GM23338 (cell line): Measurements from ENCODE around the gene ARHGEF28. TPM values are rescaled to one million over a fixed set of nuclear protein-coding genes. Genes with fewer than 3 reads are reported as not detected.

Experiments
- ATAC-seq: fragments of 200-7000 bp; cut with Tn5 transposase; 3 replicates; pipeline ENCODE4 v1.9.1; 2020
- DNase-seq: peaks from one replicate; pipeline ENCODE4 v3.0.0-alpha.2; 2015; ENCODE audit warnings: low spot score
- H2AFZ ChIP-seq: fragments of 200-600 bp; sonication (generic); 2 replicates; pipeline ENCODE4 v1.8.0; 2016; ENCODE audit warnings: antibody characterized with exemption, mild to moderate bottlenecking, moderate library complexity
- H3F3A ChIP-seq: fragments of 200-600 bp; sonication (generic); replicated peaks from 2 replicates; pipeline ENCODE4 v1.8.0; 2017; ENCODE audit warnings: antibody characterized with exemption, mixed run types, low read depth
- H3K27ac ChIP-seq: fragments of 200-600 bp; sonication (generic); 2 replicates; pipeline ENCODE4 v1.6.1; 2016; ENCODE audit warnings: low read depth
- H3K27me3 ChIP-seq: fragments of 200-600 bp; sonication (generic); 2 replicates; pipeline ENCODE4 v1.8.0; 2016; ENCODE audit warnings: mild to moderate bottlenecking, mixed run types, moderate library complexity; ENCODE audit not compliant: insufficient read depth
- H3K36me3 ChIP-seq: fragments of 200-600 bp; sonication (generic); 2 replicates; pipeline ENCODE4 v1.8.0; 2016; ENCODE audit warnings: mild to moderate bottlenecking; ENCODE audit not compliant: insufficient read depth
- H3K4me1 ChIP-seq: fragments of 200-600 bp; sonication (generic); 2 replicates; pipeline ENCODE4 v1.8.0; 2016; ENCODE audit warnings: mild to moderate bottlenecking, moderate library complexity; ENCODE audit not compliant: insufficient read depth
- H3K4me2 ChIP-seq: fragments of 200-600 bp; sonication (generic); 2 replicates; pipeline ENCODE4 v1.7.1; 2017; ENCODE audit warnings: mixed run types
- H3K4me3 ChIP-seq: fragments of 200-600 bp; sonication (generic); 2 replicates; pipeline ENCODE4 v1.6.1; 2016; ENCODE audit warnings: mixed run types
- H3K79me2 ChIP-seq: fragments of 200-600 bp; sonication (generic); replicated peaks from 2 replicates; pipeline ENCODE4 v1.8.0; 2017; ENCODE audit warnings: mild to moderate bottlenecking; ENCODE audit not compliant: insufficient read depth
- H3K9me2 ChIP-seq: fragments of 200-600 bp; sonication (generic); 2 replicates; pipeline ENCODE4 v1.8.0; 2017; ENCODE audit not compliant: insufficient read depth
- H4K20me1 ChIP-seq: fragments of 200-600 bp; sonication (generic); replicated peaks from 2 replicates; pipeline ENCODE4 v1.8.0; 2017; ENCODE audit warnings: mild to moderate bottlenecking; ENCODE audit not compliant: insufficient read depth
- H3K27ac Mint-ChIP-seq: 2 replicates; pipeline ENCODE4 v1.8.0; 2020; ENCODE audit warnings: inconsistent platforms, mild to moderate bottlenecking, moderate library complexity, mixed read lengths
- H3K27me3 Mint-ChIP-seq: 3 replicates; pipeline ENCODE4 v1.8.0; 2022; ENCODE audit warnings: low read depth, mild to moderate bottlenecking, moderate library complexity, mixed read lengths, inconsistent platforms; ENCODE audit not compliant: insufficient read depth, poor library complexity
- H3K36me3 Mint-ChIP-seq: 3 replicates; pipeline ENCODE4 v1.8.0; 2021; ENCODE audit warnings: low read depth, mild to moderate bottlenecking, inconsistent platforms, moderate library complexity, mixed read lengths
- H3K4me1 Mint-ChIP-seq: 3 replicates; pipeline ENCODE4 v1.8.0; 2020; ENCODE audit warnings: mild to moderate bottlenecking, inconsistent platforms, mixed read lengths
- H3K4me3 Mint-ChIP-seq: 3 replicates; pipeline ENCODE4 v1.8.0; 2021; ENCODE audit warnings: moderate library complexity, mild to moderate bottlenecking, inconsistent platforms, mixed read lengths
- H3K9me3 Mint-ChIP-seq: 3 replicates; pipeline ENCODE4 v1.8.0; 2020; ENCODE audit warnings: moderate library complexity, mild to moderate bottlenecking, inconsistent platforms, mixed read lengths
- CREB1 ChIP-seq: fragments of 250-450 bp; sonication (Bioruptor Pico); IDR thresholded peaks from 2 replicates; pipeline ENCODE4 v1.5.0; 2020; ENCODE audit warnings: low read depth, mild to moderate bottlenecking, moderate library complexity
- CTCF ChIP-seq, 2 experiments: fragments of 200-600 bp in 1 of 2; sonication (generic) in 1 of 2; conservative IDR thresholded peaks; 2 replicates each; pipeline versions ENCODE4 v1.5.1 to v1.6.1; 2016 to 2017; ENCODE audit warnings: antibody characterized with exemption in 2 of 2, low read depth in 2 of 2, mild to moderate bottlenecking in 2 of 2, moderate library complexity in 1 of 2
- ETS1 ChIP-seq: IDR thresholded peaks from 2 replicates; pipeline ENCODE4 v1.6.1; 2016; ENCODE audit warnings: antibody characterized with exemption
- EZH2 ChIP-seq: fragments of 200-600 bp; sonication (generic); IDR thresholded peaks from one replicate; pipeline ENCODE4 v1.8.0; 2017; ENCODE audit warnings: antibody characterized with exemption, mild to moderate bottlenecking, low read depth; ENCODE audit not compliant: unreplicated experiment
- EZH2phosphoT487 ChIP-seq: fragments of 200-600 bp; sonication (generic); IDR thresholded peaks from one replicate; pipeline ENCODE4 v1.8.1; 2018; ENCODE audit warnings: antibody characterized with exemption; ENCODE audit not compliant: unreplicated experiment
- JUNB ChIP-seq: IDR thresholded peaks from one replicate; pipeline ENCODE4 v1.6.1; 2016; ENCODE audit warnings: antibody characterized with exemption; ENCODE audit not compliant: unreplicated experiment
- NANOG ChIP-seq: IDR thresholded peaks from 2 replicates; pipeline ENCODE4 v1.6.1; 2016; ENCODE audit warnings: antibody characterized with exemption, borderline replicate concordance
- POLR2AphosphoS5 ChIP-seq: IDR thresholded peaks from 2 replicates; pipeline ENCODE4 v1.6.1; 2016; ENCODE audit warnings: antibody characterized with exemption, low read depth
- REST ChIP-seq: IDR thresholded peaks from one replicate; pipeline ENCODE4 v1.6.1; 2018; ENCODE audit warnings: antibody characterized with exemption; ENCODE audit not compliant: unreplicated experiment
- STAT1 ChIP-seq: IDR thresholded peaks from one replicate; pipeline ENCODE4 v1.6.1; 2016; ENCODE audit warnings: antibody characterized with exemption; ENCODE audit not compliant: unreplicated experiment
- ZNF114 ChIP-seq: fragments of 250-450 bp; sonication (Bioruptor Pico); IDR thresholded peaks from 2 replicates; pipeline ENCODE4 v1.5.0; 2020; ENCODE audit warnings: mild to moderate bottlenecking, moderate library complexity
- ZNF331 ChIP-seq: fragments of 250-450 bp; sonication (Bioruptor Pico); IDR thresholded peaks from 2 replicates; pipeline ENCODE4 v1.5.0; 2020; ENCODE audit warnings: low read depth, mild to moderate bottlenecking, moderate library complexity
- ZNF462 ChIP-seq: fragments of 250-450 bp; sonication (Bioruptor Pico); IDR thresholded peaks from 2 replicates; pipeline ENCODE4 v1.5.0; 2020; ENCODE audit warnings: mild to moderate bottlenecking, moderate library complexity
- polyA plus RNA-seq: library from polyadenylated mRNA; unstranded; fragments of >200 nt; fragmentation: Nextera tagmentation; extraction: Ambion mirVana; gene quantifications from 2 replicates; pipeline ENCODE4 v1.2.1, GENCODE V29; 2016
- total RNA-seq: library from RNA; depleted of rRNA; stranded (reverse); fragments of >200 nt; shearing (Covaris generic); gene quantifications from 2 replicates; pipeline ENCODE4 v1.2.3, GENCODE V29; 2014

The ARHGEF28 gene
- total and polyA plus RNA-seq, 2 experiments from 2014 or later: 0.39 to 1.0 TPM

- no peaks in the 10 kb centered on the region for H3K36me3 Mint-ChIP-seq
- no peaks in the 10 kb centered on the region for H3K9me3 Mint-ChIP-seq
- H3K27ac Mint-ChIP-seq: no peak overlapping the region
- Histone ChIP-seq H3K36me3 (no peaks in the 10 kb centered on the region), H3K4me3 (no peak overlapping the region), H3K9me2 (no peaks in the 10 kb centered on the region), H3K4me1 (peaks cover 12% of the 10 kb centered on the region; the same call in 1 of the 2 replicates), H2AFZ (no peak overlapping the region), H3K27me3 (no peaks in the 10 kb centered on the region), H3K4me2 (no peak overlapping the region), H3K27ac (no peak overlapping the region), H4K20me1 (no peaks in the 10 kb centered on the region), H3K79me2 (no peaks in the 10 kb centered on the region), H3F3A (no peaks in the 10 kb centered on the region)
- H3K4me3 Mint-ChIP-seq: no peak overlapping the region
- H3K4me1 Mint-ChIP-seq: peaks cover 13% of the 10 kb centered on the region; the same call in 2 of the 3 replicates
- DNase-seq (no peak), ATAC-seq (no peak)
- peaks cover 2% of the 10 kb centered on the region for H3K27me3 Mint-ChIP-seq
- no peak for TF ChIP-seq REST
- TF ChIP-seq ZNF462: no peak
- no peak for TF ChIP-seq POLR2AphosphoS5
- no peak for TF ChIP-seq STAT1
- no peak for TF ChIP-seq NANOG
- TF ChIP-seq ETS1: no peak
- TF ChIP-seq EZH2phosphoT487: no peak
- TF ChIP-seq CTCF (conservative IDR thresholded peaks at IDR 0.05; ENCODE audit: low read depth in 2 of 2): no peak
- TF ChIP-seq JUNB: no peak
- no peak for TF ChIP-seq CREB1 (CRISPR knock-in tag)
- no peak for TF ChIP-seq EZH2
- TF ChIP-seq ZNF114: no peak
- TF ChIP-seq ZNF331: no peak
These were observed 292.8 kb downstream of the ARHGEF28 start for GRCh38 chr5:73918791-73919221.
